GM18519 (cell line): Measurements from ENCODE around the gene CYBC1.
A peak's percentile ranks its signal among the peaks of the same experiment; 100 is the strongest.

Experiments
- ATAC-seq: cut with Tn5 transposase; IDR thresholded peaks from one replicate; pipeline ENCODE4 v1.9.1; 2021; ENCODE audit warnings: mild to moderate bottlenecking, moderate library complexity; ENCODE audit not compliant: unreplicated experiment, low FRiP score

Gene CYBC1

GRCh38 chr17:82436601-82437324 is 13.8 kb downstream of the CYBC1 start:
- no peak for ATAC-seq

- ATAC-seq = no peak
Measured at GRCh38 chr17:82435601-82436583, 14.7 kb downstream of the CYBC1 start.

DNA sequence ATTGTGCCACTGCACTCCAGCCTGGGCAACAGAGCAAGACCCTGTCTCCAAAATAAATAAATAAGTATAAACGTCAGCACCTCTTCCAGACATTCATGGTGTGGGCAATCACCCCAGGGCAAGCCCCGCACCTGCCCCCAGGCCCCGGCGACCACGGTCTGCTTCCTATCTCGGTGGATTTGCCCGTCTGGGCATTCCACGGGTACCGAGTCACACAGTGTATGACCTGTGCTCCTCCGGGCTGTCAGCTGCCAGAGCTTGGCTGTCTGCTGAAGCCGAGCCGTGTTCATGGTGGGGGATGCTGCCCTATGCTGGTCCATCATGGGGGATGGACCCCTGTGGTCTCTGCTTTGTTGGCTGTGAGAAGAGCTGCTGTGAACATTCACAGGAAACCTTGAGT is 15.4 kb downstream of the CYBC1 start:
- ATAC-seq = no peak

DNA sequence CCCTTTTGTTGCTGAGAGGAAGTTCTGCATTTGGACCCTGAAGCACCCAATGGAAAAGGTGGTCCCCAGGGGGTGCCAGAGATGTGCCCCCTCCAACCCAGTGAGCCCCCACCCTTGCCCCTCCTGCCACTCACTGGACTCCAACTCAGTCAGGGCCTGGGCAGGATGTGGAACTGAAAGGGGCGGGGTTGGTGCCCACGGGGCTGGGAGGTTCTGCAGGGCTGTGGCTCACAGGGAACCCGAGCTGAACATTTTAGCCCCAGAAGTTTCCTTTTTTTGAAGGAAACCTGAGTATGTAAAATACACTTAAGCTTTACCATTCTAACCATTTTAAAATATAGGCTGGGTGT is 16.4 kb downstream of the CYBC1 start:
- ATAC-seq = no peak

- ATAC-seq = no peak
Measured at GRCh38 chr17:82433560-82434215, 16.9 kb downstream of the CYBC1 start.

DNA sequence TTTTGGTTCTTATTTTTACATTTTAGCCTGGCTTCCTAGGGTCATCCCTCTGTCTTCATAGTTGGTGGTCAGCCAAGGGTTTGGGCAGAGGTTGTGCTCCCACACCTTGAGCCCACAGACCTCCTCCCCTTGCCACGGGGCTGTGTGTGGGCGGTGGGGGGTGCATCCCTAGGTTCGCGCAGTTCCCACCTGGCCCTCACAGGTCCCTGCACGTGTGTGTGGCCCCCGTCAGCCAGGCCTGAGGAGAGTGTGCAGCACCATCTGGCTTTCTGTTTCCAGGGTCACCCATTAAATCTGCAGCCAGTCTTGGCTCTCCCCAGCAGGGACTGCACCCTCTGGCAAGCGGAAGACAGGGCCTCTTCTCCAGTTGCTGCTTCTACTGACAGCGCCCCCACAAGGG is 18.5 kb downstream of the CYBC1 start:
- no peak for ATAC-seq

DNA sequence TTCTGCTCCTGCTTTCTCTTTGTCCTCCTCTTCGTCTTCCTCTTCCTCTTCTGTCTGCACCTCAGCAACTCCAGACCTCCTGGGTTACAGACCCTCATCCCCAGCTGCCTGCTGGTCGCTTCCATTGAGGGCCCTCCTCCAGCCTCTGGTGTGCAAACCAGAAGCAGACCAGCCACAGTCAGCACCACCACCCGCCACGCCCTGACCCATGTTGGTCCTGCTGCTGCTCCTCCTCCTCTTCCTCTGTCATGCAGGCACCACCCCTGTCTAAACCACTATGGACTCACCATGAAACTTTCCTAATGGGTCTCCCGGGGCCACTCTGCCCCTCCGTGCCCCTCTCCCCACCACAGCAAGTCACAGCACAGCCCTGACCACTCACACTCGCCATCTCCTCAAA is 20.7 kb downstream of the CYBC1 start:
- no peak for ATAC-seq

DNA sequence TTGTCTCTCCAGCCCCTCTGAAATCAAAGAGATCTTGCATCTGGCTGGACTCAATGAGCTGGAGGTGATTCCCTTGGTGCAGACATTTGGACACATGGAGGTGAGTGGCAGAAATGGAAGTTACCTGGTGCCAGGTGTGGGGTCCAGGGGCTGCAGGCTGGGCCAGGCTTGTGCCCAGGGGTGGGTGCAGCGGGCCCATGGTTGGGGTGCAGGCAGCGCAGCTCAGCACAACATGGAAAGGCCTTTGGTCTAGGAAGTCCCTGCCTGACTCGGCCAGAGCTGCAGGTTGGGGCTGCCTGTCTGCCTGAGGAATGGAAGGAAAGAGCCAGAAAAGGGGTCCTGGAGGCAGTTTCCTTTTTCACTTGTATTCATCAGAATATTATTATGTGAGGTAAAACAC is 22.0 kb downstream of the CYBC1 start:
- no peak for ATAC-seq

GRCh38 chr17:82424863-82425159 is 25.7 kb downstream of the CYBC1 start:
- no peak for ATAC-seq

GRCh38 chr17:82424001-82424862 is 26.3 kb downstream of the CYBC1 start:
- no peak for ATAC-seq

- ATAC-seq = no peak
Measured at GRCh38 chr17:82419540-82419939, 31.0 kb downstream of the CYBC1 start.

DNA sequence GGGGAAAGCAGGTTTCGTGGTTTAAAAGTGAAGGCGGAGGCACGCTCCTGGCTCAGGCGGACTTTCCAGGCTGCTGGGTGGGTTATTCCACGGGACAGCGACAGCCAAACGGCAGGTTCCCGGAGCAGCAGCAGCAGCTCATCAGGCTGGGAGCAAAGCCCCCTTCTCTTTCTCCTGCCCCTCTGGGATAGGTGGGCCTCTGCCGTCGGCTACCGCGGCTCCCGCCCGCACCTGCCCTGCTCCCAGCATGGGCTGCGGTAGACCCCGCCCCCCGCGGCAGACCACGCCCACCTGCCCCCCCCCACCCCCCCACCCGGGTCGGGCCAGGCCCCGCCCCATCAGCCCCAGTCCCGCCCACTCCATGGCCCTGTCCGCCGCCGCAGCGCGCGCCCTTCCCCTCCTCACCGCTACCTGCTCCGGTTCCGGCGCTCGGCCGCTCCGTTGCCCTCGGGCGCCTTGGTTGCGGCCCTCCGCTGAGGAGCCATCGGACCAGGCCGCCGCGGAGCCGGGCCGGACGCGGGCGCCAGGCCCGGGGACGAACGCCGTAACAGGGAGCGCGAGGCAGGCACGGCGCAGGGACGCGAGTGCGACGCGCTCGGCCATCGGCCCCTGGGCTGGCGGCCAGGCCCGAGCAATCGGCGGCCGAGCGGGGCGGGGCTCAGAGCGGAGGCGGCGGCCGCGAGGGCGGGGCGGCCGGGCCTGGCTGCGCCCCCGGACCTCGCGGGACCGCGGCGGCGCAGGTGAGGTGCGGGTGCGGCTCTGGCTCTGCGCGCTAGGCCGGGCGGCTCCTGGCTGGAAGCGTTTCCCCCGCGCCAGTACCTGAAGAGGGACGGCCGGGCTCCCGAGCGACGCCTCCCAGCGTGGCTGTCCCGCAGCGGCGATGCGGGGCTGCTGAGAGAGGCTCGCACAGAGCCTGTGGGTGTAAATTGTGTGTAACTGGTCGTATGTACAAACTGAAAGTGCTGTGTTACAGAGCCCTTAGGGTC is 32.3 kb downstream of the CYBC1 start, which contains the start of the genes HEXD and OGFOD3:
TSS of gene HEXD (plus strand) at position 347 of the 986 bp plus-strand sequence. CDS start 1,453 bp downstream, outside the sequence.
TSS of gene OGFOD3 (minus strand) at position 586 of the 986 bp plus-strand sequence. CDS start at position 485, 101 bp downstream.
- peak; percentile 73 for ATAC-seq

DNA sequence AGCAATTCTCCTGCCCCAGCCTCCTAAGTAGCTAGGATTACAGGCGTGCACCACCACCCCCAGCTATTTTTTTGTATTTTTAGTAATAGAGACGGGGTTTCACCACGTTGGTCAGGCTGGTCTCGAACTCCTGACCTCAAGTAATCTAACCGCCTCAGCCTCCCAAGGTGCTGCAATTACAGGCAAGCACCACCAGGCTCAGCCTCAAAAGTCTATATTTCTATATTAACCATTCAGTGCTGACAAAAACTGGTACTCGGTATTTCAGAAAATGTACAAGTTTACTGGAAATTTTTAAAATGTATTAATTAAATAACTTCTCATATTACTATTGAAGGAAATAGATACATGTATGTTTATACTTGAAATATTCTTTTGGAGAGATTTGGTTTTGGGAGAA is 33.8 kb downstream of the CYBC1 start:
- ATAC-seq = no peak

GRCh38 chr17:82416264-82416663 is 34.3 kb downstream of the CYBC1 start:
- no peak for ATAC-seq

DNA sequence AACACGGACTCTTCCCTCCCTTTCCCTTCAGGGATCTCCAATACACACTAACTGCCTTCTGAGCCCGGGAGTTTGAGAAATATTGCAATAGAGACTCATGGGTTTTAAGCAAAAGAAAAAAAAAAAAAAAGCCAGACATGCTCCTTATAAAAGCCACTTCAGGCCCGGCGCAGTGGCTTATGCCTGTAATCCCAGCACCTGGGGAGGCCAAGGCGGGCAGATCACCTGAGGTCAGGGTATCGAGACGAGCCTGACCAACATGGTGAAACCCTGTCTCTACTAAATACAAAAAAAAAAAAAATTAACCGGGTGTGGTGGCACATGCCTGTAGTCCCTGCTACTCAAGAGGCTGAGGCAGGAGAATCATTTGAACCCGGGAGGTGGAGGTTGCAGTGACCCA is 34.8 kb downstream of the CYBC1 start:
- no peak for ATAC-seq

DNA sequence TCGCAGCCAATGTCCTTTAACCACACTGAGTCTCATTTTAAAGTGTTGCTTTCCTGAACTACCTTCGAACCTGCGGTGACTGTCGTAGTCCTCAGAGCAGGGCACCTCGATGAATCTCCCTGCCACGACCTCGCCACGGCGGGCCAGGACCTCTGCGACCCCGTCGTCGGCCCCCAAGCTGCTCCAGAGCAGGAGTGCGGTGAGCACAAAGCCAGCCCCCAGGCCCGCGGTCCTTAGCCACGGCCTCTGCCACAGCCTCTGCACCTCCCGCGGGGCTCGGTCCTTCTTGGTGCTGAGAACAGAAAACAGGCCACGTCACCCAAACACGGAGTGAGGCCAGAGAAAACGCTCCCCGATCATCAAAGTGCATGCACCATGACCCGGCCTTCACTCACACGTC is 35.2 kb downstream of the CYBC1 start:
- no peak for ATAC-seq

- no peak for ATAC-seq
Measured at GRCh38 chr17:82414548-82415281, 35.8 kb downstream of the CYBC1 start.
